K562 (cell line): Measurements from ENCODE around the gene UCHL5. TPM values are rescaled to one million over a fixed set of nuclear protein-coding genes. Genes with fewer than 3 reads are reported as not detected.

Experiments
- BRD4 ChIP-seq: fragments of 200-600 bp; sonication (generic); IDR thresholded peaks from 2 replicates; pipeline ENCODE4 v1.6.1; 2017; ENCODE audit warnings: inconsistent platforms
- ELF1 ChIP-seq: fragments of 200-800 bp; sonication (Bioruptor generic); IDR thresholded peaks from 2 replicates; pipeline ENCODE4 v1.6.1; 2016; ENCODE audit warnings: missing genetic modification characterization, missing compliant biosample characterization
- MYBL2 ChIP-seq, 2 experiments: fragments of 450-650 bp in 1 of 2; sonication (generic) in 1 of 2; formaldehyde crosslinking in 1 of 2; IDR thresholded peaks; 2 replicates each; pipeline versions ENCODE4 v1.6.1 to v1.8.1; 2017 to 2022; ENCODE audit warnings: borderline replicate concordance in 1 of 2, inconsistent platforms in 1 of 2, low read depth in 1 of 2, mild to moderate bottlenecking in 1 of 2, missing genetic modification reagents in 1 of 2, moderate library complexity in 1 of 2
- YY1 ChIP-seq, 3 experiments: IDR thresholded peaks; 2 replicates each; pipeline ENCODE4 v1.6.1; 2011; ENCODE audit warnings: low read length in 2 of 3, mild to moderate bottlenecking in 2 of 3, moderate library complexity in 2 of 3, borderline replicate concordance in 1 of 3, control low read depth in 1 of 3, low read depth in 1 of 3; ENCODE audit not compliant: insufficient read depth in 3 of 3, insufficient replicate concordance in 2 of 3, control insufficient read depth in 1 of 3, insufficient read length in 1 of 3; ENCODE audit errors: extremely low read depth in 1 of 3
- ZNF347 ChIP-seq: fragments of 450-650 bp; formaldehyde crosslinking; IDR thresholded peaks from 2 replicates; pipeline ENCODE4 v1.4.0; 2020; ENCODE audit warnings: low read depth, mild to moderate bottlenecking, moderate library complexity
- polyA plus RNA-seq, 8 experiments: library from polyadenylated mRNA; depleted of rRNA in 4 of 8; stranded (reverse) in 5 of 8; unstranded in 3 of 8; fragments of >200 nt; fragmentation: Nextera tagmentation in 2 of 8; fragmentation: Illumina TruSeq in 1 of 8; extraction: Ambion mirVana in 2 of 8; extraction: Trizol in 1 of 8; gene quantifications; 2 replicates each; pipeline versions ENCODE4 v1.2.1 to v1.2.3, GENCODE V29; 2011 to 2014; ENCODE audit warnings: inconsistent platforms in 1 of 8, missing spikeins in 1 of 8
- total RNA-seq, 7 experiments: library from RNA; depleted of rRNA in 6 of 7; stranded (reverse); fragments of >200 nt in 6 of 7; fragmentation: Illumina TruSeq in 2 of 7; extraction: Trizol in 2 of 7; gene quantifications; 2 replicates each; pipeline versions ENCODE4 v1.2.1 to v1.2.3, GENCODE V29; 2011 to 2021; ENCODE audit warnings: low replicate concordance in 1 of 7
- TF ChIP-seq, protein P1 (sequence below): fragments of 200-600 bp; sonication (generic); IDR thresholded peaks from one replicate; pipeline ENCODE4 v1.6.1; 2012; ENCODE audit warnings: mild to moderate bottlenecking, low read depth, low read length, inconsistent platforms
- TF ChIP-seq, protein P2 (sequence below), 2 experiments: fragments of 150-350 bp in 1 of 2; IDR thresholded peaks; 2 replicates each; pipeline ENCODE4 v1.6.1; 2012 to 2016; ENCODE audit warnings: low read depth in 2 of 2, low read length in 2 of 2, mild to moderate bottlenecking in 1 of 2, moderate library complexity in 1 of 2

The UCHL5 gene
- total and polyA plus RNA-seq, 9 of the 15 experiments (the other 6 are each of a cell fraction or from before 2014, with no cell fraction given), result 61.0 to 206 (median 122) TPM

DNA sequence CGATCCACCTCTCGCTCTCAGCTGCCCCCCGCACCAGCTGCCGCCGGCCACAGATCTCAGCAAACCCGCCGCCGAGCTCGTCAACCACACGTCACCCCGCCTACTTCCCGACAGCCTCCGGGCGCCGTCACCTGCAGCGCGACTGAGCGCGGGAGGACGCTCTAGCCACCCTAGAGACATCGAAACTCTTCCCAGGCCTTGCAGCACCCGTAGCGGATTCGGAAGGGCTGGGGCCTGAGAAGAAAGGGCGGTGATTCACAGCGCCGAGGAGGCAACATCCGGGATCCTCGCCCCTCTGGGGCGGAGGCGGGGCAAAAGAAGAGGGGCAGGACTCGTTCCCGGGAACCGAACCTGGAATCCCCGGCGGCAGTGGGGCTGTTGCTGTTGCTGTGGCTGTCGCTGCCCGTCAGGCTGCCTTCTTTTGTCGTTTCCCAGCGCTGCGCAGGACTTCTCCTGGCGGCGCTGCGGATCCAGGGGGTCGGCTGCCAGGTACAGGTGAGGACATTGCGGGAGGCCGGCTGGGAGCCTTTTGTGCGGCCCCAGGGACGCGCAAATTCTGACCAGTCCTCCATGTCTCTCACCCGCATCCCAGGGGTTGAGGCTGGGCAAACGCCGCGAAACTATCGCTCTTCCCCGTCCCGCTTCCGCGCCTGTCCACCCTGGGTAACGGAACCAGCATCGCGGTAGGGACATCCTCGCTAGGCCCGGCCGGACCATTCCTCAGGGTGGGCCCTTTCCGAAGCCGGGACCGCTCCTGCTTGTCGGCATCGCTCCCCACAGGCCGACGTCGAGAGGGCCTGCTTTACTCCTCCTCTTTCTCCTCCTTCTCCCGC, at the start of gene UCHL5, which contains the start of gene RO60 (continued):
- peak; percentile 64 for TF ChIP-seq MYBL2 (IDR thresholded peaks at IDR 0.05; ENCODE audit: low read depth)
- TF ChIP-seq MYBL2 (CRISPR knock-in tag; IDR thresholded peaks at IDR 0.05; ENCODE audit: borderline replicate concordance), result no peak
- TF ChIP-seq YY1 (IDR thresholded peaks at IDR 0.05; ENCODE audit: borderline replicate concordance in 1 of 3, control insufficient read depth in 1 of 3, extremely low read depth in 1 of 3, insufficient read depth in 3 of 3, insufficient read length in 1 of 3, insufficient replicate concordance in 2 of 3, low read depth in 1 of 3, low read length in 2 of 3), result peak in 2 of 3 experiments; percentile 82 to 88
- no peak for TF ChIP-seq ZNF347 (CRISPR knock-in tag)
- TF ChIP-seq, protein P1, sequence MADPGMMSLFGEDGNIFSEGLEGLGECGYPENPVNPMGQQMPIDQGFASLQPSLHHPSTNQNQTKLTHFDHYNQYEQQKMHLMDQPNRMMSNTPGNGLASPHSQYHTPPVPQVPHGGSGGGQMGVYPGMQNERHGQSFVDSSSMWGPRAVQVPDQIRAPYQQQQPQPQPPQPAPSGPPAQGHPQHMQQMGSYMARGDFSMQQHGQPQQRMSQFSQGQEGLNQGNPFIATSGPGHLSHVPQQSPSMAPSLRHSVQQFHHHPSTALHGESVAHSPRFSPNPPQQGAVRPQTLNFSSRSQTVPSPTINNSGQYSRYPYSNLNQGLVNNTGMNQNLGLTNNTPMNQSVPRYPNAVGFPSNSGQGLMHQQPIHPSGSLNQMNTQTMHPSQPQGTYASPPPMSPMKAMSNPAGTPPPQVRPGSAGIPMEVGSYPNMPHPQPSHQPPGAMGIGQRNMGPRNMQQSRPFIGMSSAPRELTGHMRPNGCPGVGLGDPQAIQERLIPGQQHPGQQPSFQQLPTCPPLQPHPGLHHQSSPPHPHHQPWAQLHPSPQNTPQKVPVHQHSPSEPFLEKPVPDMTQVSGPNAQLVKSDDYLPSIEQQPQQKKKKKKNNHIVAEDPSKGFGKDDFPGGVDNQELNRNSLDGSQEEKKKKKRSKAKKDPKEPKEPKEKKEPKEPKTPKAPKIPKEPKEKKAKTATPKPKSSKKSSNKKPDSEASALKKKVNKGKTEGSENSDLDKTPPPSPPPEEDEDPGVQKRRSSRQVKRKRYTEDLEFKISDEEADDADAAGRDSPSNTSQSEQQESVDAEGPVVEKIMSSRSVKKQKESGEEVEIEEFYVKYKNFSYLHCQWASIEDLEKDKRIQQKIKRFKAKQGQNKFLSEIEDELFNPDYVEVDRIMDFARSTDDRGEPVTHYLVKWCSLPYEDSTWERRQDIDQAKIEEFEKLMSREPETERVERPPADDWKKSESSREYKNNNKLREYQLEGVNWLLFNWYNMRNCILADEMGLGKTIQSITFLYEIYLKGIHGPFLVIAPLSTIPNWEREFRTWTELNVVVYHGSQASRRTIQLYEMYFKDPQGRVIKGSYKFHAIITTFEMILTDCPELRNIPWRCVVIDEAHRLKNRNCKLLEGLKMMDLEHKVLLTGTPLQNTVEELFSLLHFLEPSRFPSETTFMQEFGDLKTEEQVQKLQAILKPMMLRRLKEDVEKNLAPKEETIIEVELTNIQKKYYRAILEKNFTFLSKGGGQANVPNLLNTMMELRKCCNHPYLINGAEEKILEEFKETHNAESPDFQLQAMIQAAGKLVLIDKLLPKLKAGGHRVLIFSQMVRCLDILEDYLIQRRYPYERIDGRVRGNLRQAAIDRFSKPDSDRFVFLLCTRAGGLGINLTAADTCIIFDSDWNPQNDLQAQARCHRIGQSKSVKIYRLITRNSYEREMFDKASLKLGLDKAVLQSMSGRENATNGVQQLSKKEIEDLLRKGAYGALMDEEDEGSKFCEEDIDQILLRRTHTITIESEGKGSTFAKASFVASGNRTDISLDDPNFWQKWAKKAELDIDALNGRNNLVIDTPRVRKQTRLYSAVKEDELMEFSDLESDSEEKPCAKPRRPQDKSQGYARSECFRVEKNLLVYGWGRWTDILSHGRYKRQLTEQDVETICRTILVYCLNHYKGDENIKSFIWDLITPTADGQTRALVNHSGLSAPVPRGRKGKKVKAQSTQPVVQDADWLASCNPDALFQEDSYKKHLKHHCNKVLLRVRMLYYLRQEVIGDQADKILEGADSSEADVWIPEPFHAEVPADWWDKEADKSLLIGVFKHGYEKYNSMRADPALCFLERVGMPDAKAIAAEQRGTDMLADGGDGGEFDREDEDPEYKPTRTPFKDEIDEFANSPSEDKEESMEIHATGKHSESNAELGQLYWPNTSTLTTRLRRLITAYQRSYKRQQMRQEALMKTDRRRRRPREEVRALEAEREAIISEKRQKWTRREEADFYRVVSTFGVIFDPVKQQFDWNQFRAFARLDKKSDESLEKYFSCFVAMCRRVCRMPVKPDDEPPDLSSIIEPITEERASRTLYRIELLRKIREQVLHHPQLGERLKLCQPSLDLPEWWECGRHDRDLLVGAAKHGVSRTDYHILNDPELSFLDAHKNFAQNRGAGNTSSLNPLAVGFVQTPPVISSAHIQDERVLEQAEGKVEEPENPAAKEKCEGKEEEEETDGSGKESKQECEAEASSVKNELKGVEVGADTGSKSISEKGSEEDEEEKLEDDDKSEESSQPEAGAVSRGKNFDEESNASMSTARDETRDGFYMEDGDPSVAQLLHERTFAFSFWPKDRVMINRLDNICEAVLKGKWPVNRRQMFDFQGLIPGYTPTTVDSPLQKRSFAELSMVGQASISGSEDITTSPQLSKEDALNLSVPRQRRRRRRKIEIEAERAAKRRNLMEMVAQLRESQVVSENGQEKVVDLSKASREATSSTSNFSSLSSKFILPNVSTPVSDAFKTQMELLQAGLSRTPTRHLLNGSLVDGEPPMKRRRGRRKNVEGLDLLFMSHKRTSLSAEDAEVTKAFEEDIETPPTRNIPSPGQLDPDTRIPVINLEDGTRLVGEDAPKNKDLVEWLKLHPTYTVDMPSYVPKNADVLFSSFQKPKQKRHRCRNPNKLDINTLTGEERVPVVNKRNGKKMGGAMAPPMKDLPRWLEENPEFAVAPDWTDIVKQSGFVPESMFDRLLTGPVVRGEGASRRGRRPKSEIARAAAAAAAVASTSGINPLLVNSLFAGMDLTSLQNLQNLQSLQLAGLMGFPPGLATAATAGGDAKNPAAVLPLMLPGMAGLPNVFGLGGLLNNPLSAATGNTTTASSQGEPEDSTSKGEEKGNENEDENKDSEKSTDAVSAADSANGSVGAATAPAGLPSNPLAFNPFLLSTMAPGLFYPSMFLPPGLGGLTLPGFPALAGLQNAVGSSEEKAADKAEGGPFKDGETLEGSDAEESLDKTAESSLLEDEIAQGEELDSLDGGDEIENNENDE, result peak; percentile 26
- TF ChIP-seq ELF1 (tag), result peak; percentile 83
- TF ChIP-seq, protein P2, sequence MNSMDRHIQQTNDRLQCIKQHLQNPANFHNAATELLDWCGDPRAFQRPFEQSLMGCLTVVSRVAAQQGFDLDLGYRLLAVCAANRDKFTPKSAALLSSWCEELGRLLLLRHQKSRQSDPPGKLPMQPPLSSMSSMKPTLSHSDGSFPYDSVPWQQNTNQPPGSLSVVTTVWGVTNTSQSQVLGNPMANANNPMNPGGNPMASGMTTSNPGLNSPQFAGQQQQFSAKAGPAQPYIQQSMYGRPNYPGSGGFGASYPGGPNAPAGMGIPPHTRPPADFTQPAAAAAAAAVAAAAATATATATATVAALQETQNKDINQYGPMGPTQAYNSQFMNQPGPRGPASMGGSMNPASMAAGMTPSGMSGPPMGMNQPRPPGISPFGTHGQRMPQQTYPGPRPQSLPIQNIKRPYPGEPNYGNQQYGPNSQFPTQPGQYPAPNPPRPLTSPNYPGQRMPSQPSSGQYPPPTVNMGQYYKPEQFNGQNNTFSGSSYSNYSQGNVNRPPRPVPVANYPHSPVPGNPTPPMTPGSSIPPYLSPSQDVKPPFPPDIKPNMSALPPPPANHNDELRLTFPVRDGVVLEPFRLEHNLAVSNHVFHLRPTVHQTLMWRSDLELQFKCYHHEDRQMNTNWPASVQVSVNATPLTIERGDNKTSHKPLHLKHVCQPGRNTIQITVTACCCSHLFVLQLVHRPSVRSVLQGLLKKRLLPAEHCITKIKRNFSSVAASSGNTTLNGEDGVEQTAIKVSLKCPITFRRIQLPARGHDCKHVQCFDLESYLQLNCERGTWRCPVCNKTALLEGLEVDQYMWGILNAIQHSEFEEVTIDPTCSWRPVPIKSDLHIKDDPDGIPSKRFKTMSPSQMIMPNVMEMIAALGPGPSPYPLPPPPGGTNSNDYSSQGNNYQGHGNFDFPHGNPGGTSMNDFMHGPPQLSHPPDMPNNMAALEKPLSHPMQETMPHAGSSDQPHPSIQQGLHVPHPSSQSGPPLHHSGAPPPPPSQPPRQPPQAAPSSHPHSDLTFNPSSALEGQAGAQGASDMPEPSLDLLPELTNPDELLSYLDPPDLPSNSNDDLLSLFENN (IDR thresholded peaks at IDR 0.05; ENCODE audit: low read depth in 2 of 2, low read length in 2 of 2), result peak in 1 of 2 experiments; percentile 72; a peak in 2 of 4 replicates
- TF ChIP-seq BRD4, result peak; percentile 15; the same call in 1 of the 2 replicates
